Testis (tissue), 3 donors: Measurements from ENCODE around the gene TAS2R31. TPM values are rescaled to one million over a fixed set of nuclear protein-coding genes. Genes with fewer than 3 reads are reported as not detected.
"Not testable (repeated sequence)": the region's sequence is repeated elsewhere in the genome, so short reads cannot be mapped to it uniquely, and the experiment has no call there.

Experiments
- DNase-seq: peaks from one replicate; pipeline ENCODE4 v3.0.0-alpha.2; 2019
- H3K27ac ChIP-seq, 2 donors: fragments of 200-600 bp; sonication (generic); one replicate each; pipeline ENCODE4 v1.5.1; 2019
- H3K27me3 ChIP-seq: fragments of 200-600 bp; sonication (generic); one replicate; pipeline ENCODE4 v1.5.1; 2019
- H3K36me3 ChIP-seq: fragments of 200-600 bp; sonication (generic); one replicate; pipeline ENCODE4 v1.5.1; 2017; ENCODE audit warnings: low read depth; ENCODE audit errors: missing control alignments
- H3K4me1 ChIP-seq: fragments of 200-600 bp; sonication (generic); one replicate; pipeline ENCODE4 v1.5.1; 2019
- H3K4me3 ChIP-seq, 2 donors: fragments of 200-600 bp; sonication (generic); one replicate each; pipeline ENCODE4 v1.5.1; 2017 to 2019
- H3K9me3 ChIP-seq: fragments of 200-600 bp; sonication (generic); one replicate; pipeline ENCODE4 v1.5.1; 2017
- POLR2A ChIP-seq: fragments of 450-650 bp; IDR thresholded peaks from one replicate; pipeline ENCODE4 v1.6.1; 2017; ENCODE audit warnings: antibody characterized with exemption, mild to moderate bottlenecking, moderate library complexity
- WGBS, 2 donors: methylation state at CpG; one replicate each; pipeline ENCODE4 v1.1.5; 2018; 5-methylcytosine and 5-hydroxymethylcytosine counted together
- intact Hi-C: fragments of 100-400 bp; cut with DNase I; formaldehyde crosslinking; loops from one replicate; pipeline ENCODE4 v1.15.1; 2023; ENCODE audit warnings: low total_unique reads
- polyA plus RNA-seq: library from polyadenylated mRNA; stranded (reverse); fragments of 350-450 nt; fragmentation: Illumina TruSeq; extraction: RNeasy Lipid Tissue Mini Kit (QIAGEN cat#74804); gene quantifications from one replicate; pipeline ENCODE4 v1.2.3, GENCODE V29; 2014; ENCODE audit warnings: low read depth, low replicate concordance; ENCODE audit not compliant: insufficient read depth
- total RNA-seq, 2 donors: library from RNA; depleted of rRNA; stranded (reverse); fragments of >200 nt; gene quantifications; one replicate each; pipeline ENCODE4 v1.2.3, GENCODE V29; 2016
- TF ChIP-seq, protein P1 (sequence below), 3 experiments: fragments of 450-650 bp in 2 of 3; fragments of 200-600 bp in 1 of 3; sonication (generic) in 1 of 3; IDR thresholded peaks; one replicate each; pipeline ENCODE4 v1.5.1; 2016 to 2019; ENCODE audit warnings: antibody characterized with exemption in 3 of 3, mild to moderate bottlenecking in 2 of 3, moderate library complexity in 1 of 3

Gene TAS2R31
- total and polyA plus RNA-seq, 3 donors from 2014 or later, result 7.7 to 10.3 TPM; not detected in 1

DNA sequence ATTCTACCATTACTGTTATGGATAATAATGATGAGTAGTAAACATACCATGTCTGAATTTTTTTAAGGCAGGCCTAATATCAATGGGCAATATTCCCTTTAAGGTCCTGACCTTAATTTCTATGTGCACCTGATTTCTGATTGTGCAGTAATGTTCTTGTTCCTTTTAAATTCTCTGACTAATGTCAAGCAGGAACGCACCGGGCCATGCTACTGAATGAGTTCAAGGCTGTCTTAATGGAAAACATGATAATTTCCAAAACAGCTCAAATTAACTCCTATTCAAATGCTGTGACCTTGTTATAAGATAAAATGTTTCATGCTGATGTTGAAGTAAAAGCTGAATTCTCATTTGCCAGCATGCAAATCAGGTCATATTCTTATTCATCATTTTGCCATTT lies 24.1 kb upstream of the TAS2R31 start:
- H3K9me3 ChIP-seq, result no peaks in the 10 kb centered on the region
- no peak overlapping the region for H3K27ac ChIP-seq
- H3K27me3 ChIP-seq, result no peaks in the 10 kb centered on the region
- TF ChIP-seq, protein P1, sequence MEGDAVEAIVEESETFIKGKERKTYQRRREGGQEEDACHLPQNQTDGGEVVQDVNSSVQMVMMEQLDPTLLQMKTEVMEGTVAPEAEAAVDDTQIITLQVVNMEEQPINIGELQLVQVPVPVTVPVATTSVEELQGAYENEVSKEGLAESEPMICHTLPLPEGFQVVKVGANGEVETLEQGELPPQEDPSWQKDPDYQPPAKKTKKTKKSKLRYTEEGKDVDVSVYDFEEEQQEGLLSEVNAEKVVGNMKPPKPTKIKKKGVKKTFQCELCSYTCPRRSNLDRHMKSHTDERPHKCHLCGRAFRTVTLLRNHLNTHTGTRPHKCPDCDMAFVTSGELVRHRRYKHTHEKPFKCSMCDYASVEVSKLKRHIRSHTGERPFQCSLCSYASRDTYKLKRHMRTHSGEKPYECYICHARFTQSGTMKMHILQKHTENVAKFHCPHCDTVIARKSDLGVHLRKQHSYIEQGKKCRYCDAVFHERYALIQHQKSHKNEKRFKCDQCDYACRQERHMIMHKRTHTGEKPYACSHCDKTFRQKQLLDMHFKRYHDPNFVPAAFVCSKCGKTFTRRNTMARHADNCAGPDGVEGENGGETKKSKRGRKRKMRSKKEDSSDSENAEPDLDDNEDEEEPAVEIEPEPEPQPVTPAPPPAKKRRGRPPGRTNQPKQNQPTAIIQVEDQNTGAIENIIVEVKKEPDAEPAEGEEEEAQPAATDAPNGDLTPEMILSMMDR (IDR thresholded peaks at IDR 0.05), result no peak
- TF ChIP-seq POLR2A, result no peak
- WGBS, 2 donors, result 42 to 62% methylated on average over 2 of the region's 2 CpGs
- no peaks in the 10 kb centered on the region for H3K4me1 ChIP-seq
- intact Hi-C loops, result no loop called here
- no peaks in the 10 kb centered on the region for H3K36me3 ChIP-seq
- H3K4me3 ChIP-seq, result no peak overlapping the region
- DNase-seq, result no peak

DNA sequence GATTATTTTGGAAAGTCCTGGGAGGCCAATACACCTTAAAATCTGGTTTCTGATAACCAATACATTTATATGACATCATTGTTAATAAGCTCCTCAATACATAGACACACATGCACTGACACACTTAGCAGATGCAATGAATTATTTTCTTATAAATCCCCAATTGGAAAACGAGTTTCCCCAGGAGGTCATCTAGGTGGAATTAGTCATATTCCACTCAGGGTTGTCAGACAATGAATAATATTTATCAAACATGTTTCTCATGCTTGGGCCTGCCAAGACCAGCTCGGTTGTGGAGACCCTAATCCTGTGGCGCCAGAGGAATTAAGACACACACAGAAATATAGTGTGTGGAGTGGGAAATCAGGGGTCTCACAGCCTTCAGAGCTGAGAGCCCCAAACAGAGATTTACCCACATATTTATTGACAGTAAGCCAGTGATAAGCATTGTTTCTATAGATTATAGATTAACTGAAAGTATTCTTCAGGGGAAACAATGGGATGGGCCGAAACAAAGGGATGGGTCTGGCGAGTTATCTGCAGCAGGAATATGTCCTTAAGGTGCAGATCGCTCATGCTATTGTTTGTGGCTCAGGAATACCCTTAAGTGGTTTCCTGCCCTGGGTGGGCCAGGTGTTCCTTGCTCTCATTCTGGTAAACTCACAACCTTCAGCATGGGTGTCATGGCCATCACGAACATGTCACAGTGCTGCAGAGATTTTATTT lies 18.8 kb upstream of the TAS2R31 start:
- H3K9me3 ChIP-seq, intact Hi-C loops, DNase-seq, H3K4me1 ChIP-seq, H3K36me3 ChIP-seq, H3K27me3 ChIP-seq, H3K4me3 ChIP-seq, H3K27ac ChIP-seq: not testable (repeated sequence)
- 94 to 96% methylated on average over 7 of the region's 7 CpGs for WGBS, 2 donors

DNA sequence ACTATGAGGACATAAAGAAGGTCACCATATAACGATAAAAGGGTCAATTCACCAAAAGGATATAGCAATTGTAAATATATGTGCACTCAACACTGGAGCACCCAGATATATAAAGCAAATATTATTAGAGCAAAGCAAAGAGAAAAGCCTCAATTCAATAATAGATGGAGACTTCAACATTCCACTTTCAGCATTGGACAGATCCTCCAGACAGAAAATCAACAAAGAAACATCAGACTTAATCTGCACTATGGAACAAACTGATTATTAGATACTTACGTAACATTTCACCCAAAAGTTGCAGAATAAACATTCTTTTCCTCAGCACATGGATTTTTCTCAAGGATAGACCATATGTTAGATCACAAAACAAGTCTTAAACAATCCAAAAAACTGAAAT lies 10.2 kb upstream of the TAS2R31 start:
- H3K9me3 ChIP-seq, DNase-seq, H3K27me3 ChIP-seq: not testable (repeated sequence)

DNA sequence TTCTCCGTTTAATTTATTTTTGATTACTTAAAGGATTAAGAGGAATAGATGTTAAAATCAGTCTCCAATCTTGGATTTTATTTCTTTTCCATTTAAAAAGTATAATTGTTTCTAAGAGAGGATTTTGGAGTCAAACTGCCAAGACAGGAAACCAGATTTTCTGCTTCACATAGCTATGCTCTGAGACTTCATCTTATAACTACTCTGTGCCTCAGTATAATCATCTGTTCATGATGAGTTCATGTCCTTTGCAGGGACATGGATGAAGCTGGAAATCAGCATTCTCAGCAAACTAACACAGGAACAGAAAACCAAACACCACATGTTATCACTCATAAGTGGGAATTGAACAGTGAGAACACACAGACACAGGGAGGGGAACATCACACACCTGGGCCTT lies 9.0 kb upstream of the TAS2R31 start:
- no peak for DNase-seq
- intact Hi-C loops, result no loop called here
- H3K4me1 ChIP-seq, result no peaks in the 10 kb centered on the region
- H3K4me3 ChIP-seq, result no peak overlapping the region
- 86% methylated on average over 1 of the region's 1 CpG for WGBS, 2 donors
- H3K9me3 ChIP-seq, result no peaks in the 10 kb centered on the region
- no peaks in the 10 kb centered on the region for H3K36me3 ChIP-seq
- TF ChIP-seq, protein P1 (IDR thresholded peaks at IDR 0.05), result no peak
- no peak for TF ChIP-seq POLR2A
- no peak overlapping the region for H3K27ac ChIP-seq
- H3K27me3 ChIP-seq, result no peaks in the 10 kb centered on the region

More for the DNA sequence above, 10.2 kb upstream of the TAS2R31 start:
- H3K27ac ChIP-seq, H3K36me3 ChIP-seq, intact Hi-C loops, H3K4me3 ChIP-seq, H3K4me1 ChIP-seq: not testable (repeated sequence)
- WGBS, 2 donors, result 54 to 81% methylated on average over 2 of the region's 2 CpGs

DNA sequence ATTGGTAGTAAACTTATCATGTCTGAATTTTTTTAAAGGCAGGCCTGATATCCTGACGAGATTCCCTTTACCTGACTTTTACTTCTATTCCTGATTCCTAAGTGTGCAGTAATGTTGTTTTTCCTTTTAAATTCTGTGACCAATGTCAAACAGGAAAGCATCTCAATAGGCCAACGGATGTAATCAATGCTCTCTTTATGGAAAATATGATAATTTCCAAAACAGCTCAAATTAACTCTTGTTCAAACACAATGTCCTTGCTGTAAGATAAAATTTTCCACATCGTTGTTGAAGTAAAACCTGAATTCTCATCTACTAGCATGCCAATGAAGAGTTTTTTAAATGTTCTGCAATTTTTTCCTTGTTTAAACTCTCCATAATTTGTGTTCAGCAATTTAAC lies 8.0 kb upstream of the TAS2R31 start:
- Histone ChIP-seq H3K36me3 (no peaks in the 10 kb centered on the region), H3K27me3 (no peaks in the 10 kb centered on the region), H3K27ac (no peak overlapping the region), H3K9me3 (no peaks in the 10 kb centered on the region), H3K4me1 (no peaks in the 10 kb centered on the region), H3K4me3 (no peak overlapping the region)
- WGBS, 2 donors, result 51 to 59% methylated on average over 3 of the region's 3 CpGs
- DNase-seq, result no peak
- TF ChIP-seq, protein P1 (IDR thresholded peaks at IDR 0.05), result no peak
- TF ChIP-seq POLR2A, result no peak
- intact Hi-C loops, result no loop called here

DNA sequence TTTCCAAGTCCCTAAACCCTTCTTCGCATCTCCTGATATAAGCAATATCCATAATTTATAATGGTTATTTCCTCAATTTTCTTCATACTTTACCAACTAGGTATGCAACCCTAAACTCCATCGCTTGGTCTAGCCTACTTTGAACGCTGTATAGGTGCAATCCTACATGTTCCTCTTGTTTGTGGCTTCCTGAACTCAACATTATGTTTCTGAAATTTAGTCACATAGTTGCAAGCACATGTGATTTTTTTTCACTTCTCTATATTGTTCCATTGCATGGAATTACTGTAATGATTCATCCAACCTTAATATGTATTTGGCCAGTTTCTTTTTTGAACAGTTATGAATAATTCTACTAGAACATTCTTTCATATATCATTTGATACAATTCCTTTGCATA lies 2.8 kb upstream of the TAS2R31 start:
- DNase-seq, intact Hi-C loops, H3K4me3 ChIP-seq, H3K9me3 ChIP-seq, H3K36me3 ChIP-seq, H3K27ac ChIP-seq, H3K4me1 ChIP-seq, H3K27me3 ChIP-seq: not testable (repeated sequence)
- WGBS, 2 donors, result 95 to 100% methylated on average over 1 of the region's 3 CpGs
